Liver (tissue), 9 donors: ENCODE measurements around the gene ZNF408. TPM values are rescaled to one million over a fixed set of nuclear protein-coding genes. Genes with fewer than 3 reads are reported as not detected.

Experiments used
- DNase-seq: peaks from one replicate; pipeline ENCODE4 v3.0.0-alpha.2; 2017; ENCODE audit warnings: low spot score
- H3K27ac ChIP-seq, 2 donors: one replicate each; pipeline ENCODE4 v1.7.0; 2013; ENCODE audit warnings: inconsistent platforms in 2 of 2, low read length in 2 of 2, control low read depth in 1 of 2, low read depth in 1 of 2, mild to moderate bottlenecking in 1 of 2
- H3K27me3 ChIP-seq, 4 donors: one replicate each; pipeline versions ENCODE4 v1.6.1 to v1.7.0; 2013; ENCODE audit warnings: low read length in 3 of 4, inconsistent platforms in 1 of 4, mild to moderate bottlenecking in 1 of 4, moderate library complexity in 1 of 4; ENCODE audit not compliant: control insufficient read depth in 4 of 4, insufficient read depth in 4 of 4
- H3K36me3 ChIP-seq, 4 donors: one replicate each; pipeline versions ENCODE4 v1.6.1 to v1.7.0; 2013; ENCODE audit warnings: low read length in 3 of 4, mild to moderate bottlenecking in 3 of 4, low read depth in 1 of 4, moderate library complexity in 1 of 4; ENCODE audit not compliant: control insufficient read depth in 4 of 4, insufficient read depth in 3 of 4
- H3K4me1 ChIP-seq, 4 donors: one replicate each; pipeline versions ENCODE4 v1.6.1 to v1.7.0; 2013; ENCODE audit warnings: low read length in 3 of 4, mild to moderate bottlenecking in 3 of 4, moderate library complexity in 1 of 4; ENCODE audit not compliant: control insufficient read depth in 4 of 4, insufficient read depth in 4 of 4
- H3K4me3 ChIP-seq, 3 donors: one replicate each; pipeline versions ENCODE4 v1.6.1 to v1.7.0; 2013; ENCODE audit warnings: low read length in 3 of 3, control low read depth in 1 of 3, low read depth in 1 of 3, mild to moderate bottlenecking in 1 of 3
- H3K9ac ChIP-seq, 2 donors: one replicate each; pipeline ENCODE4 v1.7.0; 2013; ENCODE audit warnings: low read length in 2 of 2, mild to moderate bottlenecking in 2 of 2, moderate library complexity in 2 of 2, control low read depth in 1 of 2, low read depth in 1 of 2
- H3K9me3 ChIP-seq, 4 donors: one replicate each; pipeline versions ENCODE4 v1.6.1 to v1.7.0; 2013; ENCODE audit warnings: low read length in 3 of 4; ENCODE audit not compliant: control insufficient read depth in 4 of 4
- CTCF ChIP-seq: fragments of 150-350 bp; IDR thresholded peaks from 2 replicates; pipeline ENCODE4 v1.5.1; 2017; ENCODE audit warnings: improper control_type of control experiment, low read depth, low read length; ENCODE audit not compliant: missing input control
- EGR1 ChIP-seq, 2 donors: IDR thresholded peaks; 2 replicates each; pipeline ENCODE4 v1.6.1; 2016 to 2018; ENCODE audit warnings: antibody characterized with exemption in 2 of 2, low read depth in 2 of 2
- FOXA1 ChIP-seq: IDR thresholded peaks from 2 replicates; pipeline ENCODE4 v1.6.1; 2016; ENCODE audit warnings: antibody characterized with exemption
- FOXA2 ChIP-seq: IDR thresholded peaks from 2 replicates; pipeline ENCODE4 v1.6.1; 2016; ENCODE audit warnings: antibody characterized with exemption
- GABPA ChIP-seq, 2 donors: IDR thresholded peaks in 1 of 2; conservative IDR thresholded peaks in 1 of 2; 2 replicates each; pipeline ENCODE4 v1.6.1; 2016; ENCODE audit warnings: antibody characterized with exemption in 2 of 2, mild to moderate bottlenecking in 1 of 2, moderate library complexity in 1 of 2
- HNF4A ChIP-seq, 2 donors: conservative IDR thresholded peaks; 2 replicates each; pipeline ENCODE4 v1.6.1; 2016; ENCODE audit warnings: antibody characterized with exemption in 2 of 2, mild to moderate bottlenecking in 2 of 2
- HNF4G ChIP-seq: IDR thresholded peaks from 2 replicates; pipeline ENCODE4 v1.6.1; 2016; ENCODE audit warnings: antibody characterized with exemption
- JUND ChIP-seq, 2 donors: IDR thresholded peaks; 2 replicates each; pipeline ENCODE4 v1.6.1; 2016; ENCODE audit warnings: antibody characterized with exemption in 2 of 2
- NR2F2 ChIP-seq: IDR thresholded peaks from 2 replicates; pipeline ENCODE4 v1.6.1; 2016; ENCODE audit warnings: antibody characterized with exemption
- RAD21 ChIP-seq, 2 donors: IDR thresholded peaks; 2 replicates each; pipeline ENCODE4 v1.6.1; 2016; ENCODE audit warnings: antibody characterized with exemption in 2 of 2, mild to moderate bottlenecking in 2 of 2
- REST ChIP-seq: IDR thresholded peaks from 2 replicates; pipeline ENCODE4 v1.6.1; 2016; ENCODE audit warnings: antibody characterized with exemption, mild to moderate bottlenecking
- RXRA ChIP-seq, 2 donors: IDR thresholded peaks; 2 replicates each; pipeline ENCODE4 v1.6.1; 2017 to 2018; ENCODE audit warnings: antibody characterized with exemption in 2 of 2, mild to moderate bottlenecking in 1 of 2
- SP1 ChIP-seq: IDR thresholded peaks from 2 replicates; pipeline ENCODE4 v1.6.1; 2018; ENCODE audit warnings: antibody characterized with exemption, mild to moderate bottlenecking
- TAF1 ChIP-seq: conservative IDR thresholded peaks from 2 replicates; pipeline ENCODE4 v1.6.1; 2016; ENCODE audit warnings: antibody characterized with exemption, mild to moderate bottlenecking
- YY1 ChIP-seq: IDR thresholded peaks from 2 replicates; pipeline ENCODE4 v1.6.1; 2016; ENCODE audit warnings: antibody characterized with exemption, mild to moderate bottlenecking
- ZBTB33 ChIP-seq: IDR thresholded peaks from 2 replicates; pipeline ENCODE4 v1.6.1; 2016; ENCODE audit warnings: antibody characterized with exemption
- WGBS: extraction: QIAGEN DNeasy Blood & Tissue Kit; methylation state at CpG from one replicate; pipeline ENCODE4 v1.1.7; 2013; 5-methylcytosine and 5-hydroxymethylcytosine counted together
- polyA plus RNA-seq, 2 donors: library from polyadenylated mRNA; stranded (reverse) in 1 of 2; unstranded in 1 of 2; fragments of 200-250 nt in 1 of 2; fragments of >200 nt in 1 of 2; fragmentation: Nextera tagmentation in 1 of 2; extraction: Ambion mirVana in 1 of 2; gene quantifications; one replicate each; pipeline versions ENCODE4 v1.2.1 to v1.2.3, GENCODE V29; 2013 to 2015
- total RNA-seq, 2 donors: library from RNA; depleted of rRNA; stranded (reverse); fragments of >200 nt; gene quantifications; one replicate each; pipeline ENCODE4 v1.2.3, GENCODE V29; 2014
- TF ChIP-seq, protein P1 (sequence below): IDR thresholded peaks from 2 replicates; pipeline ENCODE4 v1.6.1; 2016; ENCODE audit warnings: antibody characterized with exemption
- TF ChIP-seq, protein P2 (sequence below): IDR thresholded peaks from 2 replicates; pipeline ENCODE4 v1.6.1; 2016; ENCODE audit warnings: antibody characterized with exemption
- donor health status: healthy.
- donor health status: healthy.
- donor health status: healthy.
- donor health status: healthy.
- donor health status: healthy.

ZNF408 gene
- total and polyA plus RNA-seq, 4 donors, result 3.4 to 8.4 (median 5.5) TPM

- WGBS, result 83% methylated on average over 6 of the region's 6 CpGs
- no peak overlapping the region for H3K27ac ChIP-seq
These were observed 36.2 kb upstream of the ZNF408 start for GRCh38 chr11:46664612-46665011.

More at GRCh38 chr11:46664612-46665011, 36.2 kb upstream of the ZNF408 start:
- H3K27me3 ChIP-seq, result no peaks in the 10 kb centered on the region
- H3K9me3 ChIP-seq, result no peaks in the 10 kb centered on the region
- H3K9ac ChIP-seq, result no peak overlapping the region
- no peak for DNase-seq
- peaks cover 15 to 76% (median 62%) of the 10 kb centered on the region in 4 donors for H3K36me3 ChIP-seq
- H3K4me1 ChIP-seq, result peaks cover 0 to 2% (median 2%) of the 10 kb centered on the region in 4 donors
- no peak overlapping the region for H3K4me3 ChIP-seq
- TF ChIP-seq, protein P1, sequence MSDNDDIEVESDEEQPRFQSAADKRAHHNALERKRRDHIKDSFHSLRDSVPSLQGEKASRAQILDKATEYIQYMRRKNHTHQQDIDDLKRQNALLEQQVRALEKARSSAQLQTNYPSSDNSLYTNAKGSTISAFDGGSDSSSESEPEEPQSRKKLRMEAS, result no peak
- TF ChIP-seq HNF4G (no peak), RAD21 (IDR thresholded peaks at IDR 0.05) (no peak), ZBTB33 (no peak), REST (no peak), JUND (IDR thresholded peaks at IDR 0.05) (no peak), SP1 (no peak), HNF4A (conservative IDR thresholded peaks at IDR 0.05) (no peak), RXRA (IDR thresholded peaks at IDR 0.05) (no peak), CTCF (no peak), FOXA2 (no peak), TAF1 (no peak), FOXA1 (no peak), EGR1 (IDR thresholded peaks at IDR 0.05; ENCODE audit: low read depth in 2 of 2) (no peak), NR2F2 (no peak), YY1 (no peak), GABPA (IDR thresholded peaks at IDR 0.05 in 1 of 2, conservative IDR thresholded peaks at IDR 0.05 in 1 of 2) (no peak)
- TF ChIP-seq, protein P2, sequence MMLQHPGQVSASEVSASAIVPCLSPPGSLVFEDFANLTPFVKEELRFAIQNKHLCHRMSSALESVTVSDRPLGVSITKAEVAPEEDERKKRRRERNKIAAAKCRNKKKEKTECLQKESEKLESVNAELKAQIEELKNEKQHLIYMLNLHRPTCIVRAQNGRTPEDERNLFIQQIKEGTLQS, result no peak
